GM11168 (cell line): ENCODE measurements around the gene SRSF7.
"Not testable (repeated sequence)": the region's sequence is repeated elsewhere in the genome, so short reads cannot be mapped to it uniquely, and the experiment has no call there.

Experiments used
- in situ Hi-C: fragments of 300-500 bp; cut with MboI; formaldehyde crosslinking; loops from one replicate; pipeline ENCODE4 v1.12.0; 2022; ENCODE audit warnings: low sequenced_read_pairs; ENCODE audit not compliant: unreplicated experiment

Gene SRSF7

GRCh38 chr2:38750891-38751595 lies at the start of gene SRSF7:
Gene SRSF7, minus strand, starts transcription at chr2:38751361. Its CDS starts 105 bp downstream, at chr2:38751256.
- in situ Hi-C loops, result no loop called here

- in situ Hi-C loops, result no loop called here
Observed at GRCh38 chr2:38797953-38798352, 46.8 kb upstream of the SRSF7 start.

DNA sequence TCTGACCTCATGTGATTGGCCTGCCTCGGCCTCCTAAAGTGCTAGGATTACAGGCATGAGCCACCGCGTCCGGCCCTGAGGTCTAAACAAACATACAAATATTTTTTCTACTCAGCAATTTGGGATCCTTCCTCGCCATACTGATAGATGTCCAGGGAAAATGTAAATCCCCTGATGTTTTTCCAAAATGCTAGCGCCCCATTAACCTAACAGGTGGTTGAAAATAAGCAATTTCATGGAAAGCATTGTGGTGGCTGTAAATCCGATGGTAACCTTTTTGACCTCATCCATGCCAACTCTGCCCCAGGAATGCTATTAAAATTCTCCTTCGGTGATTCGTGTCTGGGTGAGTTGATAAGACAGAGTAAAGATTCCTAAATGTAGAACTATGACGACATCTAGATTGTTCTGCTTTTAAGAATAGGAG lies 46.1 kb upstream of the SRSF7 start:
- in situ Hi-C loops, result no loop called here

- in situ Hi-C loops, result not testable (repeated sequence)
Observed at GRCh38 chr2:38795016-38795415, 43.9 kb upstream of the SRSF7 start.

GRCh38 chr2:38794235-38794946 lies 43.2 kb upstream of the SRSF7 start:
- in situ Hi-C loops, result no loop called here

DNA sequence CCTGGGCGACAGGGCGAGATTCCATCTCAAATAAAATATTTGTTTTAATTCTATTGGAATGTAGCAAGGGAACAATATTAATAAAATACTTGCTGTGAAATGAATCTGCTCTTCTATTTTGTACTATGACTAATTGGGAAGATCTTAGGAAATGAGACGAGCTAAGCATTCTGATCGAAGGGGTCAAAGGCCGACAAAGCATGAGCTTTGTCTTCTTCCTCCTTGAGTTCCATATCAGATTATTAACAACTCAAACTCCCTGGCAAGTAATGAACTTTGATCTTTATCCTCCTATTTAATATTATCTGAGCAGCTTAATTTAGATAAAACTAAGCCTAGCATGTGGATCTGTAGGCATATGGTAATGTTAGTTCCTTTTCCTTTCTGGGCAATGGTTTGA lies 42.4 kb upstream of the SRSF7 start:
- in situ Hi-C loops, result no loop called here

DNA sequence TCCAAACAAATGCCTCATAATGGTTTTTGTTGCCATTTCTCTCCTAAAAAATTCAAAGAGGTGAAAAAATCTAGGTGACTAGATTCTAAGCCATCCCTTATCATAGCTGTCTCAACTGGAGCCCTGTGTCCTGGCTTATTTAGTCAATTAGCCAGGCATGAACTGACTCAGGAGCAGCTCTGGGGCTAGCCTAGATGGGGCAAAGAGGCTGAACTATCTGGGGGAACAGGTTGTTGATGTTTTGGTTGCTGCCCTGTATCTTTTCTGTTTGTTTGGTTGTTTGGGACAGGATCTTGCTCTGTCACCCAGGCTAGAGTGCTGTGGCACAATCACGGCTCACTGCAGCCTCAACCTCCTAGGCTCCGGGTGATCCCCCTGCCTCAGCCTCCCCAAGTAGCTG lies 41.6 kb upstream of the SRSF7 start:
- in situ Hi-C loops, result no loop called here

DNA sequence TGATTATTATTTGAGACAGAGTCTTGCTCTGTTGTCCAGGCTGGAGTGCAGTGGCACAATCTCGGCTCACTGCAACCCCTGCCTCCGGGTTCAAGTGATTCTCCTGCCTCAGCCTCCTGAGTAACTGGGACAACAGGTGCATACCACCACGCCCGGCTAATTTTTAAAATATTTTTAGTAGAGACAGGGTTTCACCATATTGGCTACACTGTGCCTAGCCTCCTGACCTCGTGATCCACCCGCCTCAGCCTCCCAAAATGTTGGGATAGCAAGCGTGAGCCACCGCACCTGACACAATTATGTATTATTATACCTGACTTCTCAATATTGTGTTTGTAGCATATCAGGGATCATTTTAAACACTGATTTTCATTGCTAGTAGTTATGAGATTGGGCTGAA lies 41.2 kb upstream of the SRSF7 start:
- in situ Hi-C loops, result not testable (repeated sequence)

DNA sequence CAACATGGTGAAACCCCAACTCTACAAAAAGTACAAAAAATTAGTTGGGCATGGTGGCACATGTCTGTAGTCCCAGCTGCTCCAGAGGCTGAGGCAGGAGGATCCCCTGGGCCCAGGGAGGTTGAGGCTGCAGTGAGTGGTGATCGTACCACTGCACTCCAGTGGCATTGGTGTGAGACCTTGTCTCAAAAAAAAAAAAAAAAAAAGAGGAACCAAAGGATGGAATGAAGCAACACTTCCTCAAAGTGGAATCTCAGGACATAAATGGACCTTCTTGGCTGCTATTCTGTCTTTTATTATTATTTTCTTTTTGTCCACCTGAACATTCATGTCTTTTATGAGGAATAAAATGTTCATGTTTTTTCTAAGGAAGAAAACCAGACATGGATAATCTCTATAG lies 40.6 kb upstream of the SRSF7 start:
- in situ Hi-C loops, result no loop called here

GRCh38 chr2:38789691-38790090 lies 38.5 kb upstream of the SRSF7 start:
- in situ Hi-C loops, result no loop called here

DNA sequence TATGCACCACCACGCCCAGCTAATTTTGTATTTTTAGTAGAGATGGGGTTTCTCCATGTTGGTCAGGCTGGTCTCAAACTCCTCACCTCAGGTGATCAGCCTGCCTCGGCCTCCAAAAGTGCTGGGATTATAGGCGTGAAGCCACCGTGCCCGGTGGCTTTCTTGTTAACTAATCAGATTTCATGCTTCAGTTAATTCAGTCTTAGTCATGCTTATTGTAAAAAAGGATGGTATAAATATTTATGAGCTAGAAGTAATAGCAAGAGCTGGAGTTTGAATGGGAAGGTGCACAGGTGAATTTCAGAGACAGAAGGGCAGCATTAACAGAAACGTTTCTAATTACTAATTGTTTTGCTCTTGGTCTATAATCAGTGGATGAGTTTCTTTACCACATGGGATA lies 37.1 kb upstream of the SRSF7 start:
- in situ Hi-C loops, result no loop called here

DNA sequence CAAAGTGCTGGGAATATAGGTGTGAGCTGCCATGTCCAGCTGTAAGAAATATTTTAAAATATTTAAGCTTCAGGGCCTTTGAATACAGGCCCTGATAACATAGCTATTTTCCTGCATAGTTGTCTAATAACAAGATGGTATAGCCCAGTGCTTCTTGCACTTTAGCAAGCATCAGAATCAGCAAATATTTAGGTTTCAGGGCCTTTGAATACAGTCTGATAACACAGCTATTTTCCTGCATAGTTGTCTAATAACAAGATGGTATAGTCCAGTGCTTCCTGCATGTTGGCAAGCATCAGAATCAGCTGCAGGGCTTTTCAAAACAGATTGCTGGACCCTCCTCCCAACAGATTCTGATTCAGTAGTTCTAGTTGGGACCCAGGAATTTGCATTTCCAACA lies 32.4 kb upstream of the SRSF7 start:
- in situ Hi-C loops, result no loop called here

DNA sequence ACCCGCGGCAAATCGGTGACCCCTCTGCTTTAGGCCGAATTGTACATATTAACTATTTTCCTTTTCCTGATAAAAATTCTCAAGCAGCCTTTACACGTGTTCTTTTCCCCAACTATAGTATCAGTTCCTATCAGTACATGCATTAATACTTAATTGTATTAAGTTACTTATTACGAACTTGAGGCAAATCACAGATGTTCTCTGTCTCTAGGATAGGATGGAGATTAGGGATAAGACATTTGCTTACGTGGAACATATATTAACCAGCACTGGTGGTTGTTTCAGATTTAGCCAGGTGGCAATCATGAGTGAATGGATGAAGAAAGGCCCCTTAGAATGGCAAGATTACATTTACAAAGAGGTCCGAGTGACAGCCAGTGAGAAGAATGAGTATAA lies 27.5 kb upstream of the SRSF7 start:
- in situ Hi-C loops, result no loop called here

GRCh38 chr2:38776531-38776930 lies 25.4 kb upstream of the SRSF7 start:
- in situ Hi-C loops, result no loop called here

- in situ Hi-C loops, result no loop called here
Observed at GRCh38 chr2:38775921-38776225, 24.7 kb upstream of the SRSF7 start.

DNA sequence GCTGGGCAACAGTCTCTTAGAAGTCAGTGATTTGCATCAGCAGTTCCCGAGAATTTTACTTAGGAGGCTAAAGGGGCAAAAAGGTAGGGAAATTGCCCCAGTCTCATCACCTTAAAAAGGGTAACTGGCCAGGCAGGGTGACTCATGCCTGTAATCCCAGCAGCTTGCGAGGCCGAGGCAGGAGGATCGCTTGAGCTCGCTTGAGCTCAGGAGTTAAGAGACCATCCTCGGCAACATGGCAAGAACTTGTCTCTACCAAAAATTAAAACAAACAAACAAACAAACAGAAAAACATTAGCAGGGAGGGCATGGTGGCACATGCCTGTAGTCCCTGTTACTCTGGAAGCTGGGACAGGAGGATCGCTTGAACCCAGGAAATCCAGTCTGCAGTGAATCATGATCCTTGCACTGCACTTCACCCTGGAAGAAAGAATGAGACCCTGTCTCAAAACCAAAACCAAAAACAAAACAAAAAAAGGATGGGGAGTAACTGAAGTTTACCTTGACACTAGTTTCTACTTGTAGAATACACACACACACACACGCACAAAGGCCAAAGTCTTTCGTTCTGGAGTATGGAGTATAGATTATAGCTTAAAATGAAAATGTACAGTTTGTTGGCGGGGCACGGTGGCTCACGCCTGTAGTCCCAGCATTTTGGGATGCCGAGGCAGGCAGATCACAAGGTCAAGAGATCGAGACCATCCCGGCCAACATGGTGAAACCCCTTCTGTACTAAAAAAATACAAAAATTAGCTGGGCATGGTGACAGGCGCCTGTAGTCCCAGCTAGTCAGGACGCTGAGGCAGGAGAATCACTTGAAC lies 24.1 kb upstream of the SRSF7 start:
- in situ Hi-C loops, result no loop called here

DNA sequence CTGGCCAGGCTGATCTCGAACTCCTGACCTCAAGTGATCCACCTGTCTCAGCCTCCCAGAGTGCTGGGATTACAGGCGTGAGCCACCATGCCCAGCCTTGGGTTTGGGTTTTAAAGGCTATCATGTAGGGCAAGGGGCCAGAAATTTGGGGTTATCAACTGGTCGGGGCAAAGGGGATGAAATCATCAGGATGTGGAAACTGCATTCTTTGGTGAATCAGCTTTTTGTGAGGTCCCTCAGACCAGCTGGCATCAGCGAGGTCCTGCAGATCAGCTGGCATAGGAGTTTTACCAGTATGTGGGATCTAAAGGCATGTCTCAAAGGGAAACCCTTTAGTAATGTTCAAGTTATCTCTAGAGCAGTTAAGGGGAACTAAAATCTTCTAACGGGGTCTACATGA lies 20.5 kb upstream of the SRSF7 start:
- in situ Hi-C loops, result no loop called here

DNA sequence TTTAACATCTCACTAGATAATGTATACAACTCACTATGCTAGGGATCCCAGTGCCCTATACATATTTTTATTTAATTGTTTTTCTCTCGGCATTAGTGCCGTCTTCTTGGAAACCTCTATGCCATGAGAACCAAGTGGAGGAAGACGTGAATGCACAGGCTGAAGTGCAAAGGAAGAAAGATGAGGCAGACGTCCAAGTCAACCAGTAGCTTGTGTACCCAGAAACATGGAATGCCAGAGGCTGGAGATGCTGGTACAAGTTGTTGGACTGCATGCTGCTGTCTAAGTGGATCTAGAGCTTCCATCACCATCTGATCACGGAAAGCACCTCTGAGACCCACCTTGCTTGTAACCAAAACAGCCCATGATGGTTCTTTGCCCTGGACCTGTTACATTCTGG lies 14.4 kb upstream of the SRSF7 start:
- in situ Hi-C loops, result no loop called here

GRCh38 chr2:38765149-38765548 lies 14.0 kb upstream of the SRSF7 start:
- in situ Hi-C loops, result no loop called here

DNA sequence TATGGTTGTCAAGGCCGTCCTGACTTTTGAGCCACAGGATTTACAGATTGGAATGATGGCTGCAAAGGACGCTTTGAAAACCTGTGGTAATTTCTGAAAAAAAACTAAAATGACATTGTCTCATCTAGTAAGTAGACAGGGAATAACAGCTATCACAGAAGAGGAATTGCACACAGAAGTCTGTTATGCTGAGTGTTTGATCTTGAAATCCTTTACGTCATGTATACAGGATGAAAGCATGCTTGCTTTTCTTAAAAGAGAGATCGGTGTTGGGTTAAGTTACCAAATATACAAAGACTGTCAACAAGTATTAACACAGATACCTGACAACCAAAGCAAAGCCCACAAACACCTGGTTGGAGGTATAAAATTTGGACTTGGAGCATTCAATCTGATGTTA lies 12.6 kb upstream of the SRSF7 start:
- in situ Hi-C loops, result no loop called here

GRCh38 chr2:38763228-38763627 lies 12.1 kb upstream of the SRSF7 start:
- in situ Hi-C loops, result no loop called here
